ENCODE results near the gene PAX6.

Gene PAX6

GRCh38 chr11:31780078-31780477 is 31.0 kb downstream of the PAX6 start:
- no peaks in the 10 kb centered on the region for H3K9me2 ChIP-seq (replicated peaks; ENCODE audit: insufficient read depth, low read length)
- no peak overlapping the region for H3K27ac ChIP-seq (ENCODE audit: low read depth, low read length)
- TF ChIP-seq CTCF (IDR thresholded peaks at IDR 0.05; ENCODE audit: insufficient read depth, low read length, poor library complexity, severe bottlenecking) (no peak), EZH2phosphoT487 (conservative IDR thresholded peaks at IDR 0.05; ENCODE audit: low read length) (no peak)
- H2AFZ ChIP-seq (ENCODE audit: low read depth, low read length, severe bottlenecking): no peak overlapping the region
- no peak overlapping the region for H3K4me3 ChIP-seq (ENCODE audit: insufficient read depth, low read length, poor library complexity, severe bottlenecking)
- H3K9me3 ChIP-seq (ENCODE audit: insufficient read depth, low read length): no peaks in the 10 kb centered on the region
- no peak overlapping the region for H3K9ac ChIP-seq (ENCODE audit: low read length)
- no peaks in the 10 kb centered on the region for H3K36me3 ChIP-seq (ENCODE audit: low read length)
- no peaks in the 10 kb centered on the region for H4K20me1 ChIP-seq (ENCODE audit: low read depth, low read length)
- no peaks in the 10 kb centered on the region for H3F3A ChIP-seq (ENCODE audit: insufficient read depth)
- H3K27me3 ChIP-seq (ENCODE audit: low read length): no peaks in the 10 kb centered on the region
- H3K79me2 ChIP-seq (ENCODE audit: insufficient read depth, low read length): no peaks in the 10 kb centered on the region
- no peak overlapping the region for H3K4me2 ChIP-seq (ENCODE audit: low read depth, low read length, poor library complexity, severe bottlenecking)

GRCh38 chr11:31779374-31779791 is 31.7 kb downstream of the PAX6 start:
- H4K20me1 ChIP-seq (ENCODE audit: low read depth, low read length): no peaks in the 10 kb centered on the region
- no peaks in the 10 kb centered on the region for H3K79me2 ChIP-seq (ENCODE audit: insufficient read depth, low read length)
- no peak for TF ChIP-seq CTCF (IDR thresholded peaks at IDR 0.05; ENCODE audit: insufficient read depth, low read length, poor library complexity, severe bottlenecking)
- no peak for TF ChIP-seq EZH2phosphoT487 (conservative IDR thresholded peaks at IDR 0.05; ENCODE audit: low read length)
- H3K9me2 ChIP-seq (replicated peaks; ENCODE audit: insufficient read depth, low read length): no peaks in the 10 kb centered on the region
- no peak overlapping the region for H3K9ac ChIP-seq (ENCODE audit: low read length)
- no peaks in the 10 kb centered on the region for H3K9me3 ChIP-seq (ENCODE audit: insufficient read depth, low read length)
- no peaks in the 10 kb centered on the region for H3K36me3 ChIP-seq (ENCODE audit: low read length)
- no peak overlapping the region for H3K4me3 ChIP-seq (ENCODE audit: insufficient read depth, low read length, poor library complexity, severe bottlenecking)
- no peak overlapping the region for H3K27ac ChIP-seq (ENCODE audit: low read depth, low read length)
- no peak overlapping the region for H2AFZ ChIP-seq (ENCODE audit: low read depth, low read length, severe bottlenecking)
- H3K4me2 ChIP-seq (ENCODE audit: low read depth, low read length, poor library complexity, severe bottlenecking): no peak overlapping the region
- H3F3A ChIP-seq (ENCODE audit: insufficient read depth): no peaks in the 10 kb centered on the region
- H3K27me3 ChIP-seq (ENCODE audit: low read length): no peaks in the 10 kb centered on the region

- Histone ChIP-seq H3F3A (ENCODE audit: insufficient read depth) (no peaks in the 10 kb centered on the region), H4K20me1 (ENCODE audit: low read depth, low read length) (no peaks in the 10 kb centered on the region), H3K27ac (ENCODE audit: low read depth, low read length) (no peak overlapping the region), H3K4me3 (ENCODE audit: insufficient read depth, low read length, poor library complexity, severe bottlenecking) (no peak overlapping the region), H3K79me2 (ENCODE audit: insufficient read depth, low read length) (no peaks in the 10 kb centered on the region), H3K4me2 (ENCODE audit: low read depth, low read length, poor library complexity, severe bottlenecking) (no peak overlapping the region), H3K27me3 (ENCODE audit: low read length) (no peaks in the 10 kb centered on the region), H2AFZ (ENCODE audit: low read depth, low read length, severe bottlenecking) (no peak overlapping the region), H3K9me3 (ENCODE audit: insufficient read depth, low read length) (no peaks in the 10 kb centered on the region), H3K36me3 (ENCODE audit: low read length) (no peaks in the 10 kb centered on the region), H3K9ac (ENCODE audit: low read length) (no peak overlapping the region), H3K9me2 (replicated peaks; ENCODE audit: insufficient read depth, low read length) (no peaks in the 10 kb centered on the region)
- TF ChIP-seq EZH2phosphoT487 (conservative IDR thresholded peaks at IDR 0.05; ENCODE audit: low read length) (no peak), CTCF (IDR thresholded peaks at IDR 0.05; ENCODE audit: insufficient read depth, low read length, poor library complexity, severe bottlenecking) (no peak)
Observed at GRCh38 chr11:31772412-31772811, 38.7 kb downstream of the PAX6 start.

Data from SU-DHL-6 (cell line).